Raji (cell line): ENCODE results near the gene CMYA5.

Source experiments
- POLR2A ChIP-seq: IDR thresholded peaks from 2 replicates; pipeline ENCODE4 v1.6.1; 2011; ENCODE audit warnings: low read depth, low read length, control low read depth; ENCODE audit not compliant: insufficient read depth

The CMYA5 gene

GRCh38 chr5:79697222-79698170 lies 7.9 kb downstream of the CMYA5 start:
- TF ChIP-seq POLR2A, result no peak

- TF ChIP-seq POLR2A, result no peak
Measured at GRCh38 chr5:79699763-79700400, 10.2 kb downstream of the CMYA5 start.

GRCh38 chr5:79702606-79703380 lies 13.2 kb downstream of the CMYA5 start:
- no peak for TF ChIP-seq POLR2A

- TF ChIP-seq POLR2A, result no peak
Measured at GRCh38 chr5:79703381-79703645, 13.7 kb downstream of the CMYA5 start.

GRCh38 chr5:79704553-79704952 lies 14.9 kb downstream of the CMYA5 start:
- no peak for TF ChIP-seq POLR2A

GRCh38 chr5:79705632-79706031 lies 16.0 kb downstream of the CMYA5 start:
- TF ChIP-seq POLR2A, result no peak

GRCh38 chr5:79707535-79707934 lies 17.9 kb downstream of the CMYA5 start:
- no peak for TF ChIP-seq POLR2A

- TF ChIP-seq POLR2A, result no peak
Measured at GRCh38 chr5:79712741-79713140, 23.1 kb downstream of the CMYA5 start.

- no peak for TF ChIP-seq POLR2A
Measured at GRCh38 chr5:79713727-79714126, 24.1 kb downstream of the CMYA5 start.

- TF ChIP-seq POLR2A, result no peak
Measured at GRCh38 chr5:79716839-79717238, 27.2 kb downstream of the CMYA5 start.

- no peak for TF ChIP-seq POLR2A
Measured at GRCh38 chr5:79720096-79720495, 30.5 kb downstream of the CMYA5 start.

- no peak for TF ChIP-seq POLR2A
Measured at GRCh38 chr5:79727451-79728355, 38.1 kb downstream of the CMYA5 start.

GRCh38 chr5:79728396-79728795 lies 38.8 kb downstream of the CMYA5 start:
- no peak for TF ChIP-seq POLR2A

- no peak for TF ChIP-seq POLR2A
Measured at GRCh38 chr5:79729679-79730078, 40.0 kb downstream of the CMYA5 start.

- no peak for TF ChIP-seq POLR2A
Measured at GRCh38 chr5:79730564-79730963, 40.9 kb downstream of the CMYA5 start.
